GM19397 (cell line): ENCODE data around the gene INMT.

Experiments used
- ATAC-seq: cut with Tn5 transposase; IDR thresholded peaks from one replicate; pipeline ENCODE4 v1.9.1; 2021; ENCODE audit warnings: mild to moderate bottlenecking, moderate library complexity; ENCODE audit not compliant: unreplicated experiment

INMT gene

GRCh38 chr7:30805931-30806330, 54.0 kb downstream of the INMT start:
- no peak for ATAC-seq
